Lower leg skin (tissue), 4 donors: ENCODE results near the gene ABHD13. TPM values are rescaled to one million over a fixed set of nuclear protein-coding genes. Genes with fewer than 3 reads are reported as not detected.
"Not testable (repeated sequence)": the region's sequence is repeated elsewhere in the genome, so short reads cannot be mapped to it uniquely, and the experiment has no call there.

Experiments used
- DNase-seq, 2 donors: peaks; one replicate each; pipeline ENCODE4 v3.0.0-alpha.2; 2019; ENCODE audit warnings: low spot score in 2 of 2
- H3K4me3 ChIP-seq: fragments of 200-600 bp; sonication (generic); 2 replicates; pipeline ENCODE4 v1.5.1; 2017; ENCODE audit warnings: mild to moderate bottlenecking, low read depth; ENCODE audit not compliant: poor library complexity, severe bottlenecking
- CTCF ChIP-seq, 3 donors: fragments of 450-650 bp; IDR thresholded peaks; one replicate each; pipeline ENCODE4 v1.5.1; 2016; ENCODE audit warnings: antibody characterized with exemption in 3 of 3, mild to moderate bottlenecking in 3 of 3, moderate library complexity in 2 of 3
- POLR2A ChIP-seq, 2 donors: fragments of 450-650 bp; IDR thresholded peaks; one replicate each; pipeline ENCODE4 v1.6.1; 2016 to 2017; ENCODE audit warnings: antibody characterized with exemption in 2 of 2, mild to moderate bottlenecking in 1 of 2, moderate library complexity in 1 of 2
- WGBS, 2 donors: methylation state at CpG; one replicate each; pipeline ENCODE4 v1.1.5; 2018; 5-methylcytosine and 5-hydroxymethylcytosine counted together
- intact Hi-C: fragments of 100-400 bp; cut with DNase I; formaldehyde crosslinking; loops from one replicate; pipeline ENCODE4 v1.15.0; 2023; ENCODE audit warnings: low total_unique reads
- total RNA-seq, 4 donors: library from RNA; depleted of rRNA; stranded (reverse); fragments of >200 nt; gene quantifications; one replicate each; pipeline ENCODE4 v1.1.0, GENCODE V29; 2016

The ABHD13 gene
- total RNA-seq, 4 donors from 2014 or later: 6.2 to 8.9 (median 8.0) TPM

GRCh38 chr13:108215436-108215835 is 2.8 kb upstream of the ABHD13 start, which contains the start of gene LIG4:
LIG4 (minus strand) TSS chr13:108215536; CDS start chr13:108211268, 4,268 bp downstream.
- TF ChIP-seq CTCF (IDR thresholded peaks at IDR 0.05) (no peak), POLR2A (IDR thresholded peaks at IDR 0.05) (no peak)
- 0 to 3% methylated on average over 3 to 6 of the region's 26 CpGs for WGBS, 2 donors
- no peak within 1 kb of the TSS for H3K4me3 ChIP-seq
- intact Hi-C loops: no loop called here
- peak; percentile 78 to 96 for DNase-seq

DNA sequence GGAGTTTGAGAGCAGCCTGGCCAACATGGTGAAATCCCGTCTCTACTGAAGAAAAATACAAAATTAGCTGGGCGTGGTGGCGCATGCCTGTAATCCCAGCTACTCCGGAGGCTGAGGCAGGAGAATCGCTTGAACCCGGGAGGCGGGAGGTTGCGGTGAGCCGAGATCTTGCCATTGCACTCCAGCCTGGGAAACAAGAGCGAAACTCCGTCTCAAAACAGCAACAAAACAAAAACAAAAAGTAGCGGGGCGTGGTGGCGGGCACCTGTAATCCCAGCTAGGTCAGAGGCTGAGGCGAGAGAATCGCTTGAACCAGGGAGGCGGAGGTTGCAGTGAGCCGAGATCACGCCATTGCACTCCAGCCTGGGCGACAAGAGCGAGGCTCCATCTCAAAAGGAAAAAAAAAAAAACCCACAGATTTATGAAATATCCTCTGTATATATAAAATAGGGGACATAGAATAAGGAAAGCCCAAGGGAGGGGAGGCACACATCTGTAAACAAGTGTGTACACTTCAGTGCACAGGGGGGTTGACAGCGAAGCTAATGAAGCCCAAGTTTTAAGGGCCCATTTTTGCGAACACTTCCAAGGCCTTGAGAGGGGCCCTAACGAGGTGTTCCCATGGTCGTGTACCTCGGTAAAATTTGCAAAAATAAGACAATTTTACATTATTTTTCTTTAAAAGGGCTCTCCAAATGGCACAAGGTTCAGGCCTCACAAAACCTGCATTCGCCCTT is 717 bp upstream of the ABHD13 start:
- WGBS, 2 donors: 65 to 67% methylated on average over 27 of the region's 27 CpGs
- intact Hi-C loops: not testable (repeated sequence)

DNA sequence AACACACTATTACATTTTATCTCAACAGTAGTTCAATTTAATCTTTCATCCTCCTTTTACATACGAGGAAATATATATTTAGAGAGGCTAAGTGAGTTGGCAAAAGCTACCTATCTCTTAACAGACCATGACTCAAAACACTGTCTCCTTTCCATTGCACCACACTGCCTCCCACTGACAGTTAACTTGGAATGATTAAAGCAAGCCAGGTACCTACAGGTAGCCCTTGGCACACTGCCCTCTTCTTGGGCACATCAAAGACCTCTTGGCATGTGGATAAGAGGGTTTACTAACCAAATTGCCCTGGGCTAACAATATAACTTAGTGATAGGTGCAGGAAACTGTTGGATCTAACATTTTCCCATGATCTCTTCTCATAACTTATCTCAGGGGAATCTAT is 1.8 kb downstream of the ABHD13 start:
- DNase-seq: no peak
- no peak for TF ChIP-seq POLR2A (IDR thresholded peaks at IDR 0.05)
- no peak for TF ChIP-seq CTCF (IDR thresholded peaks at IDR 0.05)
- 26 to 27% methylated on average over 1 of the region's 1 CpG for WGBS, 2 donors
- intact Hi-C loops: no loop called here
- H3K4me3 ChIP-seq: no peak overlapping the region

More for the DNA sequence above, 717 bp upstream of the ABHD13 start:
- peak in 1 of 2 donors; percentile 80 for DNase-seq
- peak overlapping the region; percentile 94 for H3K4me3 ChIP-seq

- intact Hi-C loops: no loop called here
- TF ChIP-seq POLR2A (IDR thresholded peaks at IDR 0.05) (no peak), CTCF (IDR thresholded peaks at IDR 0.05) (no peak)
- H3K4me3 ChIP-seq: no peak overlapping the region
- WGBS, 2 donors: 70 to 75% methylated on average over 7 of the region's 7 CpGs
- DNase-seq: no peak
Observed at GRCh38 chr13:108223687-108224503, 5.7 kb downstream of the ABHD13 start.

DNA sequence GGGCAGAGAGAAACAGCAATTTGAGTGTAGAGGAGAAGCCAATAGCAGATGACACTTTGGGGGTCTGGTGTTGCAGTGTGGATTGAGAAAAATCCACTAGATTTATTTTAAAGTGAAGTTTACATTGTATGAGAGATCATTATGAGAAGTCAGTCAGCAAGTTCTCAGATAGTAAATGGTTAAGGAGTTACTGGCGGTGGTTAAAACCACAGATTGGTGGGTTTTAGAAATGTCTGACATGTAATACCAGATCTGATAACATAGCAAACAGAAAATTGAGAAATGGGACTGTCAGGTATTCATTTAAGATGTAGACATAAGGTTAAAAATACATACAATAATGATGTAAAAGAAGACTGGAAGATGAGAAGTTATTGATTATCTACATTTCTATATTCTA is 7.2 kb downstream of the ABHD13 start:
- WGBS, 2 donors: 60 to 69% methylated on average over 1 of the region's 1 CpG
- no peak overlapping the region for H3K4me3 ChIP-seq
- no peak for TF ChIP-seq POLR2A (IDR thresholded peaks at IDR 0.05)
- no peak for TF ChIP-seq CTCF (IDR thresholded peaks at IDR 0.05)
- intact Hi-C loops: no loop called here
- no peak for DNase-seq

- no peak for DNase-seq
- 10 to 26% methylated on average over 1 of the region's 1 CpG for WGBS, 2 donors
- TF ChIP-seq CTCF (IDR thresholded peaks at IDR 0.05) (no peak), POLR2A (IDR thresholded peaks at IDR 0.05) (no peak)
- intact Hi-C loops: no loop called here
- no peak overlapping the region for H3K4me3 ChIP-seq
Observed at GRCh38 chr13:108226184-108226583, 8.0 kb downstream of the ABHD13 start.
